NCI-H748 (cell line): ENCODE results near the gene TMSB15C.
"Not testable (repeated sequence)": the region's sequence is repeated elsewhere in the genome, so short reads cannot be mapped to it uniquely, and the experiment has no call there.

Experiments used
- DNase-seq: peaks from one replicate; lab custom pipeline; 2025; ENCODE audit not compliant: unreplicated experiment; lab: John Stamatoyannopoulos, UW

Gene TMSB15C

DNA sequence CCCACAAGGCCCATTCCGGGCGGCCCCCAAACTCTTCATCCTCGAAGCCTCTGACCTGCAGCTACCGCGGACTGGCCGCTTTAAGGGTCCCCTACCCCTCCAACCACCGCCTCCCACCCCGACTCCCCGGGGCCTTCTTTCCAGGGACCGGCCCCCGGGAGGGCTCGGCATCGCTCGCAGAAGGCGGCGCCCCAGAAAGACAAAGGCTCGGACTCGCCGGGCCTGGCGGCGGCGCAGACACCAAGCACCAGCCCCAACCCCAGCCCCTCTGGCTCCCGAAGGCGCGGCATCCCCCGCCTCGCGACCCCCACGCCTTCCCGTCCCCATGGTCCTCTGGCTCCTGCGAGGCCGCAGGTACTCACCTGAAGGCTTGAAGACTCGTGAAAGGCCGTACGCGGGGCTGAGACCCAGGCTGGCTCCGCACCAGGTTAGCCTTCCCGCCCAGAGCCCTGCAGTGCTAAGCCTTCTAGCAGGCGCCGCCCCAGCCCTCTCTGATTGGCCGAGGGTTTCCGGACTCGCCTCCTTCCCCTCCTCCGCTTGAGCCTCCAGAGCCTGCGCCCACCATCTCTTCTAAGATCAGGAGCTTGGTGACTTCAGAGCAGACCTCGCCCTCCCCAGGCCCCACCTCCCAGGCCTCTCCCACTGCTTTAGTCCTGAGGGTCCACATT lies at the start of gene TMSB15C:
TMSB15C (minus strand) TSS at position 459 of the 668 bp plus-strand sequence.
- DNase-seq: not testable (repeated sequence)

DNA sequence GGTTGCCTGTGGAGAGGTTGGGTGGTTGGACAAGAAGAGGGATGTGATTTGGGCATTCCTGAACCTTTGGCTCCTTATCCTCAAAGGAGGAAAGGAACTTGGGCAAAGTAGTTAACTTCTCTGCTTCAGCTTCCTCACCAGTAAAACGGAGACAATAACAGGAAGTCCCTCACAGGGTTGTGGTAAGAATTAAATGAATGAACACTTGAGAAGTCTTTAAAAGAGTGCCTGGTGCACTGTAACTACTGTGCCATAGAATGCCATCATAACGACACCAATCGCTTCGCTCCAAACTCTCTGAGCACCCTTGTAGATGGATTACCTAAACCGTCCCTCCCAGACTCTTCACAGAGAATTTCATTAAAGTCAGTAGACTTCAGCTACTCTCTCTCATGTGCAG lies 46.8 kb upstream of the TMSB15C start:
- DNase-seq: no peak

DNA sequence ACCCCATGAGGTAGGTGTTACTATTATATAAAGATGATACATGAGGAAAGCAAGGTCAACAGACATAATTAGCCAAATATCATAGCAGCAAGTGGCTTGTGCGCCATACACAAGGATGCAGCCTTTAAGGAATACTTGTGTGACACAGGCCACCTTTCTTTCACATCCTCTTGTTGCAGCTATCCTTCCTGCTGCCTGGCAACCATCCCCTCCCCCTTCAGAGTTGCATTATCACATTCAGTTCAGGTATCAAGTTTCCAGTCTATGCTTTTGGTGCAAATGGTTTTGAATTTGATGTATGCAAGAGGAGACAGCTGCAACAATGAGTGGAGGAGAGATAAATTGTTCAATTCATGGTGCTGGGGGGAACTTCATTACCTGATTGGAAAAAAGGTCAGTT lies 42.7 kb upstream of the TMSB15C start:
- DNase-seq: peak; percentile 86

DNA sequence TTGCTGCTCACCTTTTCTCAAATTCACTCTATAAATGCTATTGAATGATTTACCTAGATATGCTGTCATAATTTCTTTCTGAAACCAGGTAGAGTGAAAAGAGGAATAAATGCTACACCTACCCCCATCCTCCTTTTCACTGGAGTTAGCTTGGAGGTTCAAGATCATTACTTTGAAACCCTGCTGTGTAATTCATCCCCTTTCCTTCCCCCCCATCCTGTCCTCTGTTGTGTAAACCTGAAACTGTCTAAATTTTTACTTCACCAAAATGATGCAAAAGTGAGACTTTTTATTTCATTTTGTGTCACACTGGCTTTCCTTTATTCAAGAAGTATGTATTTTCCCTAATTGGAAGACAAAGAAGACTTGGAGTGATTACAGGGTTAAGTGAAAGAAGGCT lies 41.7 kb upstream of the TMSB15C start:
- DNase-seq: no peak

DNA sequence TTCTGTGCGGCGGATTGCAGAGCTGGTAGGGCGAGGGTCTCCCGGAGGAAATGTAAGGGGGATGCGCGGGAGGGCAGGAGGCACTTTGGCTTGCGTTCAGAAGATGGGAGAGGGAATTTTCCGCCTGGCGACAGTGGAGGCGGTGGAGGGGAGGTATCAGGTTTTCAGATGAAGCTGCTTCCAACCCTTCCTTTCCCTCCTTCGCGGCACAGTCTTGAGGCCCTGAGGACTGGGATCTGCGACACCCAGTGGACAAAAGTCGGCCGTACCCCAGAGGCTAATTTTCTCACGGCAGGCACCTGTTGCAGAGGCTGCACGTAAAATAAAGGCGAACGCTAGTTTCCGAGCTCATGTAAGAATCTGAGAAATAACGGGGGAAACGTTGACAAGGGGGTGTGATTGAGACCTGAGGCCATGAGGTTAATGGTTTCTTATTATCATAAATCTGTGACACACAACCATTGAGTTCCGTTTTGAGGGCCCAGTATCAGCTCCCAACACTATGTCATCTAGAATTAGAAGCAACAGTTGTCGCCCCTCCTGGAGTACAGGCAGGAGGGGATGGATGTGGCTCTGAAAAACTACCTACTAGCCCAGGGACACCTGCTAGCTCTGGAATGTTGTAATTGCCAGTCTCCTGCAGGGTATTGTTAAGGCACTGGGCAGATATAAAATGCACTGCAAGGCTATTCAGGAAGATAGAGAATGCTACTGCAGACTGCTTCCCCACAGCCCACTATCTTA lies 37.4 kb upstream of the TMSB15C start:
- peak; percentile 82 for DNase-seq

DNA sequence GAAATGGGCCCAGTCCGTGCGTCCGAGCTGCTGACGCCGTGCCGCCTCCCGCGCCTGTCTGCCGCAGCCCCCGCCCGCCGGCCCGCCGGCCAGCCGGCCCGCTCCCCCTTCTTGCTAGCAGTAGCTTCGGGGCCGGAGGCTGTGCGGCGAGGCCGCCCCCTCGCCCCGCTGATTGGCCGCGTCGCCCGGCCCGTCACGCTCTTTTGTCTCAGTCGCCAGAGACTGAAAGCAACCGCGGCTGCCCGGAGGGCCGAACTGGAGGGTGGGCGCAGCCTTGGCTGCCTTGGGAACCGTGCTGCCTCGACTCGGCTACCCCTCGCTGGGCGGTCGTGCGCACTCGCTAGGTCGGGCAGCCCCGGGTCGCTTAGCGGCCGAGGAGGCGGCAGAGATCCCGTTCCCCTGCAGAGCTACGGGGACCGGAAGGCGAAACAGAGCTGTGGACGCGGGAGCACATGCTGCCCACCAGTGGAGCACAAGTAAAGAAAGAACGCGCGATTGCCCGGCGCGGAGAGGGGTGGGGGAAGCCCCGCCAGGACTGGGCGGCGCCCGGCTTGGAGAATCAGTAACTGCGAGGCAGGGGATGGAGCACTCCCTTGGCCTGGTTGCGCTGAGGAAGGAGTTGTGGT lies 36.4 kb upstream of the TMSB15C start, which contains the start of gene ZCCHC18:
ZCCHC18 (plus strand) TSS at position 198 of the 626 bp plus-strand sequence. CDS start 1,589 bp downstream, outside the sequence.
- DNase-seq: peak; percentile 91

DNA sequence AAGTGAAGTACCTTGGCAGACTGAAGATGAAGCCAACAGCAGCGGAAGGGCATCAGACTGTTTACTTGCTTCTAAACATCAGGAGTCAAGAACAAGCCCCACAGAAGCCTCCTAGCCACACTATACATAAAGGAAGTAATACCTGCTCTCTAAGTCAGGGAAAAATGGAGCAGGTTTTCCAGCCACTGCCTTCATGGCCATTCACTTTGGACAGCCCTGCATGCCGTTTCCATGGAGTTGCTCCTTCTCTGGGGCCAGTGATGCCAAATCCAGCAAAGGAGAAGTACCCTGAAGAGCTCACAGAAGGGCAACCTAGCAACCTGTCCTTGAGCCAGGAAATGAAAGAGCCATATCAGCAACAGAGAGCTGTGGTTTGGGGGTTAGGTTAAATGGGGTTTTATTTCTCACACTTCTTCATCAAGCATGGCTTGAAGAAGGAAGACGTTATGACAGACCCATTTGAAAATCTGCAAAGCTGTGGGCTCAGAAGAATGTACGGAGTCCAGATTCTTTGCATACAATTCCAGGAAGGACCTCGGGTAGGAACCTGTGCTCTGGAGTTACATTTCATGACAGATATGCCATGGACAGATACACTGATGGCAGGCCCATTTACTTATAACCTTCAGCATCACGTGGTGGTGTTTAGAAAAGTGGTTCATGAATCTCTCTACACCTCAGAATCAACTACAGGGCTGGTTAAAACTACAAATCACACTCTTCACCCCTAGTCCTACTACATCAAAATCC lies 34.6 kb upstream of the TMSB15C start:
- peak; percentile 51 for DNase-seq

DNA sequence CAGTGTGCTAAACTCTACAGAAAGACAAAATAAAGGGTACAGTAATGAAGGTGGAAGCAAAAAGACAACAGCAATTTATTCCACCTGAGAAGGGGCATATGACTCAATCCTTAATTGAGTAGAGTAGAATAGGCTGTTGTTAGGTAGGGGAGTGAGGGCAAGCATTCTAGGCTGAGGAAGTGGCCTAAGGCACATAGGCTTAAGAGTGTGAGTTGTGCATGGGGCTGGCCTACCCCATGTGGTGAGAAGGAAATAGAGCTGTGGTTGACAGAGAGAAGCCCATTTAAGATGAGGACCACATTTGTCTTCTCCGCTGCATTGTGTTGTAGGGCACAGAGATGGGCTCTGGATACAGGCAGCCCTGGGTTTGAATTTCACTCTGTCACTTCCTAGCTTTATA lies 32.9 kb upstream of the TMSB15C start:
- no peak for DNase-seq

DNA sequence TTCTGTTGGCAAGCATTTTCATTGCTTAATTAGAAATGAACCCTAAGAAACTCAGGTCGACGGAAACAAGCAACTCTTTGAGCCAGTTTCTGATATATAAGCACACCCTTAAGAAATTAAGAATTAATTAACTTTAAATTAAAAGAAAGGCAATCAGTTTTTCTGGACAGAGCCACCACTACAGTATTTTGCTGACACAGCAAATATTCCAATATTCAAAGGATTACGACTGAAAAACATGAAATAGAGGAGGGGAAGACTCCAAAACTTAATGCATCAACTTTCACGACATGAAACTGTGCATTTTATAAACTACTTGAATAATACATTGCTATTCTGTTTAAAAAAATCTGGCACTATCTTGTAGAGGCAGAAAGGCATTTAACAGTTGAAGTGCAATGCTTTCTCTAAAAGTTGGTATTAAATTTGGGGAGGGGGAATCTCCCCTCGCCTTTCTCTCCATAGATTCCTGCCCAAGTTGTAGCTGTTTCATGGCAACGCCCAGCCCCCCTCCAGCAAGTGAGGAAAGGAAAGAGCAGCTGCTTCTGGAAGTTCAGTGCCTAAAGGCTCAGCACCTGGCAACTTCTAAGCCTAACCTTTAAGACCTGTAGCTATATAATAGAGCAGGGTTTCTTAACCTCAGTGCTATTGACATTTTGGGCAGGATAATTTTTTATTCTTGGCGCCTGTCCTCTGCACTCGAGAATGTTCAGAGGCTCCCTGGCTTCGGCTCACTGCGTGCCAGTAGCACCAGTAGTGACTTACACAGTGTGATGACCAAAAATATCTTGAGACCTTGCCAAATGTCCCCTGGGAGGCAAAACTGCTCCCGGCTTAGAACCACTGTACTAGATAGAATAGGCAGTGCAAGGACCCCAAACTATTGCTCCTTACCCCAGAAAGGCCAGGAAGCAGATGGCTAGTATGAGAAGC lies 29.6 kb upstream of the TMSB15C start:
- no peak for DNase-seq

DNA sequence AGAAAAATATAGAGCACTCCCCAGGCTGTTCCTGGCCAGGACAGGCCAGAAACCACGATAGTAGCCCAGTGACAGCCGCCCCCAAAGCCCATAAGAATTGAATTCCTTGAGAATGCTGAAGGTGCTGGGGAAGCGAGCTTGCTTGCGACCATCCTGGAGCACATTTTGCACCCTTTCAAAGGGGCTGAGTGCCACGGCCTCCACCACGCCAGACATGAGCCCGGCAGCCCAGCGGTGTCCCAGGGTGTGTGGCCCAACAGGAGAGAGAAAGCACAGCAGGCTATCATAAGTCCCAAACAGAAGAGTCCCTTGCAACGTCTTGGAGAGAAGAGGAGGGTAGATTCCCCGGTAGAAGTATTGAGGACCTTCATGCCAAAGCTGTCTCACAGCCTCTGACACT lies 28.6 kb upstream of the TMSB15C start:
- DNase-seq: no peak

DNA sequence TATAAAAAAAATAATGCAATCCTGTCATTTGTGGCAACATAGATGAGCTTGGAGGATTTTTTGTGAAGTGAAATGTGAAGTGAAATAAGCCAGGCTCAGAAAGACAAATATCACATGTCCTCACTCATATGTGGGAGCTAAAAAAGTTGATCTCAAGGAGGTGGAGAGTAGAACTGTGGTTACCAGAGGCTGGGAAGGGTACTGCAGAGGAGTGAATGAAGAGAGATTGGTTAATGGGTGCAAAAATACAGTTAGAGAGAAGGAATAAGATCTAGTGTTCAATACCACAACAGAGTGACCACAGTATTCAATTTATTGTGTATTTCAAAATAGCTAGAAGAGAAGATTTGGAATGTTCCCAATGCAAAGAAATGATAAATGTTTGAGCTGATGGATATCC lies 22.9 kb upstream of the TMSB15C start:
- DNase-seq: no peak

DNA sequence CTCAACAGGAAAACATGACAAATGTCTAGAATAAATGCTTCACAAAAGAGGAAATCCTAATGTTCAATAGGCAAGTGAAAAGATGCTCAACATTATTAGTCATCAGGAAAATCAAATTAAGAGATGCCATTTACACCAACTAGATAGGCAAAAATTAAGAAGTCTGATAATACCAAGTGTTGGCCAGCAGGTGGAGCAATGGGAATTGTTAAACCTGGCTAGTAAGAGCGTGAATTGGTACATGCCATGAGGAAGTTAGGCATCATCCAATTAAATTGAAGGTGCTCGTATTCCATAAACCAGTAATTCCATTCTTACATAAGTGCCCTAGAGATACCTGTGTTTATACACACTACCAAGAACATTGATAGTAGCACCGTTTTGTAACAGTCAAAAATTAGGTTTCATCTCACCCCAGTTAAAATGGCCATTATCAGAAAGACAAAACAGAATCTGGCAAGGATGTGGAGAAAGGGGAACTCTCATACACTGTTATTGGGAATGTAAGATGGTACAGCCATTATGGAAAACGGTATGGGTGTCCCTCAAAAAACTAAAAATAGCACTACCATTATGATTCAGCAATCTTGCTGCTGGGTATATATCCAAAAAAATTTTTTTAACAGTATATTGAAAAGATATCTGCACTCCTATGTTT lies 22.2 kb upstream of the TMSB15C start:
- peak; percentile 80 for DNase-seq

DNA sequence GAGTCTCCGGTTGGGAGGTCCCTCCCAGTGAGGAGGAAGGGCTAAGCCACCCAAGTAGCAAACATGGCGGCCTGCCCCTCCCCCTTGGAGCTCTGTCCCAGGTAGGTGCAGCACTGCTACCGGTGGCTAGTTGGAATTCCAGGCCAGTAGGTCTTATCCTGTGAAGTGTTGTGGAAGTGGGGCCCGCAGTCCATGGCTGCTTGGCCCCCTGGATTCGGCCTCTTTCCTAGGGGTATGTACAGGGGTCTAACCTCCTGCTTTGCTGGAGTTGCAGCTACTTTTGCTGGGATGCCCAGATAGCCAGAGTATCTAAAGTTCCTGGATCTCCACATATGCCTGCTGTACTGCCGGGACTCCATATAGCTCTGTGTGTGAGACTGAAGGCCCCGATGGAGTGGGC lies 9.9 kb upstream of the TMSB15C start:
- DNase-seq: no peak

DNA sequence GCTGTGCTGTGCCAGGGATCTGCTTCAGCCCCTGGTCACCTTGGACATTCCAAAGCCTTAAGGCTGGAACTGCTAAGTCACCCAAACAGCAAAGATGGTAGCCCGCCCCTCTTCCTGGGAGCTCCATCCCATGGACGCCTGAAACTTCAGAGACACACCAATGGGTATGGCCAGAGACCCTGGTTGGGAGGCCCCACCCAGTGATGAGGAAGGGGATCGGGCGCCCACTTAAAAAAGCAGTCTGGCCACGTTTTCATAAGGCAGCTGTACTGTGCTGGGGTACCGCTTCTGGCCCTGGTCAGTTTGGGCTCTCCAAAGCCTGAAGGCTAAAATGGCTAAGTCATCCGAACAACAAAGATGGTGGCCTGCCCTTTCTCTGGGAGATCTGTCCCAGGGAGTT lies 9.4 kb upstream of the TMSB15C start:
- DNase-seq: no peak

DNA sequence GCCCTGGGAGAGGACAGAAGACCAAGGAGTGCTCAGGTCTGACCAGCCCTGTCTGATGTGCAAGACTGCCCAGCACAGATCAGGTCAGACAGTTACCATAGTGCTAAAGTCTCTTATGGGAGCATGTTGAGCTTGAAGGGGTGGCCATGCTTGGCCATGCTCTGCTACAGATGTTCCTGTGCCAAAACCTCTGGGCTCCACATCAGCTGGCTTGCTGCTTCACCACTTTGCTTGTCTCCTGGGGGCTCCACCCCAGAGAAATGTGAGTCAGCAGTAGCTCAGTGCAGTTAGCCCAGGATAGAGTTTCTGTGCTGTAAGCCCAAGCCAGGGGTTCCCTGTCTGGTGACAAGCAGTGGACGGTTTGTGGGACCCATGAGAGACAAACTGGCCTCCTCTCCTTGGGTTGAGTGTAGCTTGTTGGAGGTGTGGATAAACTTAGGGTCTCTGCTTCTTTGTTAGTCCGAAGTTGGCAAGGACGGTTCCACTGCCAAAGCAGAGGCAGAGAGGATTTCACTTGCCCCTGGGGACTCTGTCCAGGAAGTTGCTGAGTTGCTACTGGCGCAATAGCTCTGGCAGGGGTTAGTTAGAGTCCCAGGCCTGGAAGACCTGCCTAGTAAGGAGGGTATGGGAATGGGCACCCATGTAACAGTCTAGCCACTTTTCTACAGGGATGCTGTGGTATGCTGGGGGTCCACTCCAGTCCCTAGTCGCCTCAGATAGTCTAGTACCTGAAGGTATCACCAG lies 8.7 kb upstream of the TMSB15C start:
- DNase-seq: no peak

DNA sequence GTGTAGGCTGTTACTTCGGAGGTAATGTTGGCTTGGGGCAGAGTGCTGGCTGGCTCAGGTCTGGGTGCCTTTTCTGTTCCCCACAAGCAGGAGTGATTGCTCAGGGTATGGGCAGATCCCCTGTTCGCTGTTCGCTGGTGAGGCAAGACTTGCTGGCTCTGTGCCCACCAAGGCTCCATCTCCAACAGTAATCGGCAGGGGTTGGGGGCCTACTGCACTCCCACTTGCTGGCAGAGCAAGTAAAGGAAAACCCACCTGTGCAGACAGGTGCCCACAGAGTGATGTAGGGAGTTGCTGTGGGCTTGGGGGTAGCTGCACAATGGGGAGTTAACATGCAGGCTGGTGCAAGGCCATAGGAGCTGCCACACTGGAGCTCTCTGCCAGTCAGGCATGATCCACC lies 8.0 kb upstream of the TMSB15C start:
- DNase-seq: no peak

DNA sequence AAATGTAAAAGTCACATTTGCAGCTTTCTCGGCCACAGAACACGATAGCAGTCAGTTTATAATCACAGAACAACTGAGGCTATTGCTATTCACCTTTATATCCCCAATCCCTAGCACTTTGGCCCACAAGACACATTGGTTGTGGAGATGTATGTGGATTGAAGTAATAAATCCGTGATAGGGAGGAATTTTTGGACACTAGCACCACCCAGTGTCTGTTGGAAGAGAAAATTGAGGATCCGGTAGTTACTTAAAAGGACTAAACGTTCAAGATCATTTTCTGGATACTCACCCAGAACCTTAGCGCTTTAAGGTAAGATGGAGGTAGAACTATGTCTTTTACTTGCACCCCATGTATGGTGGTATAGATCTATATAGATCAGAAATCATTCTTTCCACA lies 1.8 kb upstream of the TMSB15C start:
- DNase-seq: not testable (repeated sequence)

DNA sequence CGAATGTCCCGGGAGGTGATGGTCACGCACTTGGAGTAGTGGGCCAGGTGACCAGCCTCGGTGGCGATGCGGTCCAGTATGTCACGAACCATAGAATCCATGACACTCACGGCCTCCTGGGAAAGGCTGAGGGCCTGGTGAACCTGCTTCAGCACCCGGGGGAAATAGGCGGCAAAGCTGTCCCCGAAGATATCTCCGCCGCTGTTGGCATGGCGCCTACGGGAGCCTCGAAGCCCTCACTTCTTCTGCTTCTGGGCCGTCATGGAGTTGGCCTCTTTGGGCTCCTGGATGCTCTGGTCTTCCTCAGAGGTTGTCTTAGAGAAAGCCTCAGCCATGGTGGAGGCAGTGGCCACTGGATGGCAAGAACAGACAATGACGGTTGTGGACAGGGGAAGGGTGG lies 13.4 kb downstream of the TMSB15C start:
- DNase-seq: not testable (repeated sequence)

DNA sequence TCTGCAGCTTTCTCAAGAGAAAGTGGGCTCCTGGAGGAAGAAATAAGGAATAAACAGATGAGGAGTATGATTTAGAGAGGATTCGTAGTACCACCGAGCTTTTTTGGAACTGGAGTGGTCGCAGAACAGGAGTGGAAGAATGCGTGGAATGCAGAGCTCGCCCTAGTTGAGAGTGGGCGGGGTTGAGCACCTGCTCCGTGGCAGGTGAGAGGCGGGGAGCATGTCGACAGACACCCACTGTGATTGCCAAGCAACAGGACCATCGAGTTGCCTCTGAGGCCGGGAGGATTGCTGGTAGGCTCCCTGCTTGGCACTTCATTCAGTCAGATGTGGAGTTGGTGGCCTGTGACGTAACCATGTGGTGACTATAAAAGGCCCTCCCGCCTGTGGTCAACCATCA lies 21.1 kb downstream of the TMSB15C start:
- not testable (repeated sequence) for DNase-seq
